ENCODE measurements around the gene KRT28. TPM values are rescaled to one million over a fixed set of nuclear protein-coding genes. Genes with fewer than 3 reads are reported as not detected.

KRT28 gene
- total RNA-seq, 2 donors from 2014 or later: not detected

DNA sequence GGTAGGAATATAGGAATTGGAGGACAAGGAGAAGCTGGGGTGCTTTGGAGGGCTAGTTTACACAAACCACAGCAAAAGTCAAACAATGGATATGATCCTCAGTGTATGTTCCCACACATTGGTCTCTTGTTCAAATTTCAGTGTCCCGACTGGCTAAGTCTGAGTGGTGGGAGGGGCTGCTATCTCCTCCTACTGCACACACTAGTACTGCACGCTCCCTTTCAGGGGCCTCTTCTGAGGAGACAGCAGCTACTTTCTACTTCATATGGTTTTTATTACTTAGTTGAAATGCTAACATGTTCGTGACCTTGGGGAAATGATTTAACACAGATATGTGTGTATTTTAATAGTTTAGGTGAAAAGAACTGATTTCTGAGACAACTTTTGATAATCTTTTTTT, 41.5 kb upstream of the KRT28 start:
- no peaks in the 10 kb centered on the region for H3K4me1 ChIP-seq
- no peak overlapping the region for H3K4me3 ChIP-seq
- no peaks in the 10 kb centered on the region for H3K27me3 ChIP-seq
- H3K27ac ChIP-seq: no peak overlapping the region
- H3K36me3 ChIP-seq: peaks cover 2% of the 10 kb centered on the region
- DNase-seq (ENCODE audit: low spot score): no peak
- H3K9me3 ChIP-seq: no peaks in the 10 kb centered on the region
- no peak for TF ChIP-seq CTCF (IDR thresholded peaks at IDR 0.05)

DNA sequence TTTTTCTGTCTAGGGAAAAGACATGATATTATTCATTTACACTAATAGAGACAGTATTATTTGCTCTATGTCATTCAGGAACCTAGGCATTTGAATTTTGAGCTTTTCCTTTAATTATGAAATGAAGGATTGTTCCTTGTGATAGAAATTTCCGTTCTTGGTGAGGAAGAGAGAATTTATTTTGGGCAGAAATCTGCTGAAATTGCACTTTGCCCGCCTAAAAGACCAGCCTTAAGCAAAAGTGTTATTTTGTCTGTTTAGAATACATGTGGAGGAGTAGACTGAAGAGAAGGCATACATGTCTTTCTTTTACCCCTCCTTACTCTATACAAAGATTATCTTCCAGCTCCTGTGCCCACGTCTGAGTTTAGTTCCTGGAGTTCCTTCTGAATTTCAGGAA, 39.4 kb upstream of the KRT28 start:
- no peak overlapping the region for H3K27ac ChIP-seq
- H3K4me3 ChIP-seq: no peak overlapping the region
- H3K27me3 ChIP-seq: no peaks in the 10 kb centered on the region
- no peak for DNase-seq (ENCODE audit: low spot score)
- H3K36me3 ChIP-seq: peaks cover 16% of the 10 kb centered on the region
- no peaks in the 10 kb centered on the region for H3K9me3 ChIP-seq
- TF ChIP-seq CTCF (IDR thresholded peaks at IDR 0.05): no peak
- H3K4me1 ChIP-seq: no peaks in the 10 kb centered on the region

DNA sequence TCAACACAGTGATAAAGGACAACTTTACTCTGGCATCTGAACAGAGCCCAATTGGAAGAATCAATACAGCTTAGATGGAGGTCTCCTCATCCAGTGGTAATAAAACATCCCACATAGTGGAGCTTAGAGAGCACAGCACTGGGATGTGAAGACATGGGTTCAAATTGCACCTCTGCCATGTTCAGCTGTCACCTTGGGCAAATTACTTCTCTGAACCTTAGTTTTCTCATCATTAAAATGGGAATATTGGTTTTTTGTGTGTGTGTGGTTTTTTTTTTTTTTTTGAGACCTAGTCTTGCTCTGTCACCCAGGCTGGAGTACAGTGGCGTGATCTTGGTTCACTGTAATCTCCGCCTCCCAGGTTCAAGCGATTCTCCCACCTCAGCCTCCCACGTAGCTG, 36.3 kb upstream of the KRT28 start:
- no peak for TF ChIP-seq CTCF (IDR thresholded peaks at IDR 0.05)
- H3K4me3 ChIP-seq: no peak overlapping the region
- no peak overlapping the region for H3K27ac ChIP-seq
- no peaks in the 10 kb centered on the region for H3K9me3 ChIP-seq
- DNase-seq (ENCODE audit: low spot score): no peak
- H3K4me1 ChIP-seq: peaks cover 0 to 5% of the 10 kb centered on the region in 2 donors
- H3K27me3 ChIP-seq: no peaks in the 10 kb centered on the region
- peaks cover 16% of the 10 kb centered on the region for H3K36me3 ChIP-seq

DNA sequence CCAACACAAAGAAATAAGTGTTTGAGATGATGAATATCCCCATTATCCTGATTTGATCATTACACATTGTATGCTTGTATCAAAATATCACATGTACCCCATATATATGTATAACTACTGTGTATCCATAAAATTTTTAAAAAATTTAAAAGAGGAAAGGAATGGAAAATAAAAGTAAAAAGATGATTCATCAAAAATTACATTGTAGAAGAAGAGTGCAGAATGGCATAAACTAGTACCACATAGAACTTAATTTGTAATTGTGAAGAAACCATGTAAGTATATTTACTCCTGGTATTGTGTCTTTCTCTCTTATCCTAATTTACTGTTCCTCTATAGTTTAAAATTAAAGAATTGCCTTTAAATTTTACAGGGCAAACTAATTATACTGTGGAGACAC, 34.1 kb upstream of the KRT28 start:
- Histone ChIP-seq H3K36me3 (peaks cover 16% of the 10 kb centered on the region), H3K9me3 (no peaks in the 10 kb centered on the region), H3K4me1 (peaks cover 0 to 5% of the 10 kb centered on the region in 2 donors), H3K4me3 (no peak overlapping the region), H3K27me3 (no peaks in the 10 kb centered on the region), H3K27ac (no peak overlapping the region)
- DNase-seq (ENCODE audit: low spot score): no peak
- no peak for TF ChIP-seq CTCF (IDR thresholded peaks at IDR 0.05)

DNA sequence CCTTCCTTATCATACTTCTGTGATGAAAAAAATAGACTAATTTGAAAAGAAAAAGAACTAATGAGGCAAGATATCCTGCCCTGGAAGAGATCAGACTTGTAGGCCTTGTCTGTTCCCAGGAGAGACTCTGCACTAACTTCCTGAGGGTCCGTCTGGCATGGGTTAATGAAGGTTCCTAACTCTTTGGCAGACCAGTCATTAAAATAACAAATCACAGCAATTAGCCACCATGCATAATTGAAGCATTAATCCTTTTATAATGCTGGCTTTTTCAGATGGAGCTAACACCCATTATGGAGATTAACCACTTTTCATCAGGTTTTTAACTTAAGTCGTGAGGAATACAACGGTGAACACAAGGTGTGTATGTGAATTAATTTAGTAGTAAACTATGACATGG, 33.1 kb upstream of the KRT28 start:
- Histone ChIP-seq H3K27ac (no peak overlapping the region), H3K9me3 (no peaks in the 10 kb centered on the region), H3K36me3 (peaks cover 16% of the 10 kb centered on the region), H3K4me3 (no peak overlapping the region), H3K4me1 (peaks cover 0 to 15% of the 10 kb centered on the region in 2 donors), H3K27me3 (no peaks in the 10 kb centered on the region)
- DNase-seq (ENCODE audit: low spot score): no peak
- TF ChIP-seq CTCF (IDR thresholded peaks at IDR 0.05): no peak

DNA sequence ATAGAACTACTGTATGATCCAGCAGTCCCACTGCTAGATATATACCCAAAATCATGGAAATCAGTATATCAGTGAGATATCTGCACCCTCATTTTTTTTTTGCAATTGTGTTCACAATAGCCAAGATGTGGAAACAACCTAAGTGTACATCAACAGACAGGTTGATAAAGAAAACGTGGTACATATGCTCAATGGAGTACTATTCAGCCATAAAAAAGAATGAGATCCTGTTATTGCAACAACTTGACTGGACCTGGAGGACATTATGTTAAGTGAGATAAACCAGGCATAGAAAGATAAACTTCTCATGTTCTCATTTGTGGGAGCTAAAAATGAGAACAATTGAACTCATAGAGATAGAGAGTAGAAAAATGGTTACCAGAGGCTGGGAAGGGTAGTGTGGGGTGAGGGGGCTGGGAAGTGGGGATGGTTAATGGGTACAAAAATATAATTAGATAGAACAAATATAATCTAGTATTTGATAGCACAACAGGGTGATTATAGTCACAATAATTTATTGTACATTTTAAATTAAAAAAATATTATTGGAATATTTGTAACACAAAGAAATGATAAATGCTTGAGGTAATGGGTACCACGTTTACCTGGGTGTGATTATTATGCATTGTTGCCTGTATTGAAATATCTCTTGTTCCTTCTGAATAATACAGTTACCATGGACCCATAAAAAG, 30.5 kb upstream of the KRT28 start:
- DNase-seq (ENCODE audit: low spot score): no peak
- H3K4me3 ChIP-seq: no peak overlapping the region
- peaks cover 6% of the 10 kb centered on the region for H3K36me3 ChIP-seq
- TF ChIP-seq CTCF (IDR thresholded peaks at IDR 0.05): no peak
- H3K9me3 ChIP-seq: no peaks in the 10 kb centered on the region
- H3K4me1 ChIP-seq: peaks cover 0 to 21% of the 10 kb centered on the region in 2 donors
- H3K27ac ChIP-seq: no peak overlapping the region
- no peaks in the 10 kb centered on the region for H3K27me3 ChIP-seq

Measured in right atrium auricular region (tissue), 2 donors.